Measurements from ENCODE around the gene THRB.

THRB gene

DNA sequence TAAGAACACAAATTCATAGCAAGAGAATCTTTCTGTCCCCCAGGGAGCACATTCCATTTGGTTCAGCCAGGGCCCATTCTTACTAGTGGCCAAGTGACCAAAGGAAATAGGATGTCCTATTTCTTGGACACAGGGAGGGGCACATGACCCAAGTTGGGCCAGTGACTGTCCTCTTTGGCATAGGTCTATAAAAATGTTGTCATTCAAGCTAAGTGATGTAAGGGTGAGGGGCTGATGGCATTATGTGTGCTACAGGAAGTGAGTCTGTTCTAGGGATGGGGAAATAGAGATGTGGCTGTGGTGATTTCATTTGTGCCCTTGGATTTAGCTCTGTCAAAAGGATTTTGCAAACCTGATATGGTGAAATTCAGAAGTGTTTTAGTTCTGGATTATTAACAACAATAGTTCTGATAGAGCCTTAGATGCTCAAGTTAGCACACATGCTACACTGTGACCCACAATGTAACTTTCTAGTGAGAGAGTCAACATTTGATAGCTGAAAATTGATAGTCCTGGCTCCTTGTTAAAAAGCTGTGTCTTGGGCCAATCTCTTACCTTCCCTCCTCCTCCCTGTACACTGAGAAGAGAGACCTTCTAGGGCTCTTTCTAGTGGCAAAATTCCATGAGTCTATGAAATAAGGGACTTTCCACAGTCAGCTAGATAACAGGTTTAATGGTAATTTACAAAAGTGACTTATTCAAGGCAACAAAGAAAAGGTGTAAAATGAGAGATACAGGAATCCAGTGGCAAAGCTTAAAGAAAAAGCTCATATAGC lies 117.2 kb downstream of the THRB start:
- TF ChIP-seq, protein P1, sequence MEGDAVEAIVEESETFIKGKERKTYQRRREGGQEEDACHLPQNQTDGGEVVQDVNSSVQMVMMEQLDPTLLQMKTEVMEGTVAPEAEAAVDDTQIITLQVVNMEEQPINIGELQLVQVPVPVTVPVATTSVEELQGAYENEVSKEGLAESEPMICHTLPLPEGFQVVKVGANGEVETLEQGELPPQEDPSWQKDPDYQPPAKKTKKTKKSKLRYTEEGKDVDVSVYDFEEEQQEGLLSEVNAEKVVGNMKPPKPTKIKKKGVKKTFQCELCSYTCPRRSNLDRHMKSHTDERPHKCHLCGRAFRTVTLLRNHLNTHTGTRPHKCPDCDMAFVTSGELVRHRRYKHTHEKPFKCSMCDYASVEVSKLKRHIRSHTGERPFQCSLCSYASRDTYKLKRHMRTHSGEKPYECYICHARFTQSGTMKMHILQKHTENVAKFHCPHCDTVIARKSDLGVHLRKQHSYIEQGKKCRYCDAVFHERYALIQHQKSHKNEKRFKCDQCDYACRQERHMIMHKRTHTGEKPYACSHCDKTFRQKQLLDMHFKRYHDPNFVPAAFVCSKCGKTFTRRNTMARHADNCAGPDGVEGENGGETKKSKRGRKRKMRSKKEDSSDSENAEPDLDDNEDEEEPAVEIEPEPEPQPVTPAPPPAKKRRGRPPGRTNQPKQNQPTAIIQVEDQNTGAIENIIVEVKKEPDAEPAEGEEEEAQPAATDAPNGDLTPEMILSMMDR (IDR thresholded peaks at IDR 0.05; ENCODE audit: borderline replicate concordance, control extremely low read depth, extremely low read depth, insufficient read depth, missing control alignments): no peak
- in situ Hi-C loops (cut with MboI; ENCODE audit: low sequenced_read_pairs, unreplicated experiment): no loop called here
- DNase-seq (ENCODE audit: low spot score): no peak

DNA sequence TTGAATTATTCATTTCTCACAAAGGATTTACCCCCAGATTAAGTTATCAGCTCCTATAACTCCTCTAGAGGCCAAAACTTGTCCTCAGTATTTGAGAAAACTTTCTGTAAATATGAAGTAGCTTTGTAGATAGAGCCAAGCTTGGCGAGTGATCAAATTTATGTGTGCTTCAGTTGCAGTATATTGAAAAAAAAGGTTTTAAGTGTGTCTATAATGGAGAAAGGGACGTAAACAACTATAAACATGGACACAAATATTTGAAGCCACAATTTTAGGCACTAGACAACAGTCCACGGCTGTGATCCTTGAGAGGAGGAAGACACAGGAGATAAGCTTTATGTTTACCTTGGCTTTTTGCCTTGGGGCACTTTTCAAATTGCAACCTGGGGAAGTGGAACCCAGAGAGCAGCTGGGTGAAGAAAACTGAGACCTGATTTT lies 118.7 kb downstream of the THRB start:
- TF ChIP-seq, protein P1 (IDR thresholded peaks at IDR 0.05; ENCODE audit: borderline replicate concordance, control extremely low read depth, extremely low read depth, insufficient read depth, missing control alignments): no peak
- no peak for DNase-seq (ENCODE audit: low spot score)
- in situ Hi-C loops (cut with MboI; ENCODE audit: low sequenced_read_pairs, unreplicated experiment): no loop called here

DNA sequence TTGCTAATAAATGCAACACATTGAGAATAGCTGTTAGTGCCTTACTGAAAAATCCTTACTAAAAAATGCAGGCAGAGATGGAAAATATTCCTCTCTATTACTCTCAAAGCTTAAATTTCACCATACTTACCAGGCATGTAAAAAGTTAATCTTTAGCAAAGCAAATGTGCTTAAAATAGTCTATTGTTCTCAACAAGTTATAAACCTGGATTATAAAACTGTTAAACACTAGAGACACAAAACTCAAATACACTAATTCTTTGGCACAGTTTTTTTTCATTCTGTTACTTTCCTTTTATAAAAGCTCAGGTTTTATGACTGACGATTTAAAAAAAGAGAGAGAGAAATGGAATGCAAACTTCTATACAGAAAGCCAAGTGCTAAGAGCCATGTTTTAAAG lies 119.8 kb downstream of the THRB start:
- in situ Hi-C loops (cut with MboI; ENCODE audit: low sequenced_read_pairs, unreplicated experiment): no loop called here
- TF ChIP-seq, protein P1 (IDR thresholded peaks at IDR 0.05; ENCODE audit: borderline replicate concordance, control extremely low read depth, extremely low read depth, insufficient read depth, missing control alignments): no peak
- no peak for DNase-seq (ENCODE audit: low spot score)

DNA sequence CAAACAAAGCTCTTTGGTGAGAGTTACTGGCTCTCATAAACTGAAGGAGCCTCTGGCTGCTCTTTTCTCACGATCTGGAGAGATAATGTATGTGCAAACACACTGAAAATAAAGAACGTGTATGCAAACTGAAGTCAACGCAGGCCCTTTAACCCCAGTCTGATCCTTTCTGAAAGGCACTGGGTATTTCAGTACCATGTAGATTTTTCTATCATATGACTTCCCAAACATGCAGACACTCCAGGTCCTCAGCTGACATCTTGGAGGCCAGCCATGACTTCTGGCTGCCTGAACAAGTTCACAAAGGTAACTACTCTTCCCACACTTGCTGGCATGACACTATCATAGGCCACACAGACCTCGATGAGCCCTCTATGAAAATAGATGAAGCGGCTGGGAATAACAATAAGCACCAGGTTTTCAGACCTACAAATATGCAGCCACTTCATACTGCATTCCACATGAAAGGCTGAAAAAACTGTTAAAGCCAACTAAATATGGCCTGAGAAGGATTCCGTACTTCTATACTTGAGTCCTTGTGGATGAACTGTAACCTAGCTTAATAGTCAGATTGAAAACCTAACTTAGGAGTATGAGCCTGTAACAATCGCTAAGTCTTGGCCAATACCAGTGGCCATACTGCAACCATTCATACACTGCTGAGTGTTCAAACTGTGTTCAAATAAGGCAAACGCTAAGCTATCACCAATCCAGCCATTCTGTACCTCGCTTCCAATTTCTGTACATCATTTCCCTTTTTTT lies 121.3 kb downstream of the THRB start:
- TF ChIP-seq, protein P1 (IDR thresholded peaks at IDR 0.05; ENCODE audit: borderline replicate concordance, control extremely low read depth, extremely low read depth, insufficient read depth, missing control alignments): no peak
- in situ Hi-C loops (cut with MboI; ENCODE audit: low sequenced_read_pairs, unreplicated experiment): no loop called here
- DNase-seq (ENCODE audit: low spot score): no peak

DNA sequence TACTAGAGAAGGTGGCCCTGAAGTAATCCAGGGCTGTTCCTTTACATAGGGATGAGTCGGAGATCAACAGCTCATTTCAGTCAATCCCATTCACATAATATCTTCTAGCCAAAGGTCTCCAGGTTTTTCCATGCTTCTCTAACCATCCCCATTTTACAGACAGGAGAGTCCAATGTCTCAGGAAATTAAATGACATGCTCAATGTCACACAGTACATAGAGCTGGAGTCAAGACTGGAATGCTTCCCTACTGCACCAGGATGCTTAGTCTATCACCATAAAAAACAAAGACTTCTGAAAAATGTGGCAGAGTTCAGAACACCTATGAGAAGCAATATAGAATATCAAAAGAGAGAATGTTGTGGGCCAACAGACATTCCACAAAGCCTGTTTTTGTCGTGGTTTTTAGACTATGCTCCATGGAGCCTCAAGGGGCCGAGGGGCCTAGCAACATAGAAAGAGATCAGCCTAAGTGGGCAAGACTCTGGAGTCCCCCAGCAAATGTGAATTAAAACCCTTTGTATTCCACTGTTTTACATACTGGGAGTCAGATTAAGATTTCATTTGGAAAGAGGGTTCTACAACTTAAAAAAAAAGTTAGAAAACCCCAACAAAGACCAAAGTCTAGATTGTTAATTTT lies 122.0 kb downstream of the THRB start:
- in situ Hi-C loops (cut with MboI; ENCODE audit: low sequenced_read_pairs, unreplicated experiment): no loop called here
- TF ChIP-seq, protein P1 (IDR thresholded peaks at IDR 0.05; ENCODE audit: borderline replicate concordance, control extremely low read depth, extremely low read depth, insufficient read depth, missing control alignments): no peak

DNA sequence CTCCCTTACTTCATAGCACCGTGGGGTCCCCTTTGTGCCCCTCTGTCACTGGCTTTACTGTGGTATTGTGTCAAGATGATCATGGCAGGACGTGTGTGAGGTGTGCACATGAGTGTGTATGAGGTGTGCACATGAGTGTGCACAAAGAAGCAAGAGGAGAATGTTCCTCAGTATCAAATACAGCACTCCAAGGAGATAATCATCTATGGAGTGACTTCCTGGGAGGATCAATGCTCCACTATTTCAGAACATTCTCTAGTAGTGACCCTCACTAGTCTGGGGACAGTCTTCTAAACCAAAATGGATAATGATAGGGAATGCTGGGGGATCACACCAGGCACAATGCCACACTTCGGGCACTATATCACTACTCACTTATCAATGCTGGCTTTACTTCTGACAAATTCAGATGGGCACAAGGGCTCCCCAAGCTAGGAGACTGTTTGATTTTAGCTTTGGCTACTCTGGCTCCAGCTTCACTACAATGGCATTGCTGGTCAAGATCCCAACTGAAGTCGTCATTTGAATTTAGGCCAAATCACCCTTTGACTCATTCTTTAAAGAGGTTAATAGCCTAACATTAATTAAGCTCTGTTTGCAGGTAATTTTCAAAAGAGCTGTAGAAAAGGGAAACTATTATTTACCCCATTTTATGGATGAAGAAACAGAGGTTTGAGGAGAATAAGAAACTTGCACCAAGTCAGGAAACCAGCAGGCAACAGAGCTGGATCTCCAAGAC lies 124.1 kb downstream of the THRB start:
- in situ Hi-C loops (cut with MboI; ENCODE audit: low sequenced_read_pairs, unreplicated experiment): no loop called here
- TF ChIP-seq, protein P1 (IDR thresholded peaks at IDR 0.05; ENCODE audit: borderline replicate concordance, control extremely low read depth, extremely low read depth, insufficient read depth, missing control alignments): no peak
- DNase-seq (ENCODE audit: low spot score): no peak

More for the DNA sequence above, 122.0 kb downstream of the THRB start:
- no peak for DNase-seq (ENCODE audit: low spot score)

Measured in GM13976 (cell line).